GM23338 (cell line): ENCODE data around the gene BCAS3.

Source experiments
- CREB1 ChIP-seq: fragments of 250-450 bp; sonication (Bioruptor Pico); IDR thresholded peaks from 2 replicates; pipeline ENCODE4 v1.5.0; 2020; ENCODE audit warnings: low read depth, mild to moderate bottlenecking, moderate library complexity
- CTCF ChIP-seq, 2 experiments: fragments of 200-600 bp in 1 of 2; sonication (generic) in 1 of 2; conservative IDR thresholded peaks; 2 replicates each; pipeline versions ENCODE4 v1.5.1 to v1.6.1; 2016 to 2017; ENCODE audit warnings: antibody characterized with exemption in 2 of 2, low read depth in 2 of 2, mild to moderate bottlenecking in 2 of 2, moderate library complexity in 1 of 2
- ETS1 ChIP-seq: IDR thresholded peaks from 2 replicates; pipeline ENCODE4 v1.6.1; 2016; ENCODE audit warnings: antibody characterized with exemption
- EZH2 ChIP-seq: fragments of 200-600 bp; sonication (generic); IDR thresholded peaks from one replicate; pipeline ENCODE4 v1.8.0; 2017; ENCODE audit warnings: antibody characterized with exemption, mild to moderate bottlenecking, low read depth; ENCODE audit not compliant: unreplicated experiment
- EZH2phosphoT487 ChIP-seq: fragments of 200-600 bp; sonication (generic); IDR thresholded peaks from one replicate; pipeline ENCODE4 v1.8.1; 2018; ENCODE audit warnings: antibody characterized with exemption; ENCODE audit not compliant: unreplicated experiment
- JUNB ChIP-seq: IDR thresholded peaks from one replicate; pipeline ENCODE4 v1.6.1; 2016; ENCODE audit warnings: antibody characterized with exemption; ENCODE audit not compliant: unreplicated experiment
- NANOG ChIP-seq: IDR thresholded peaks from 2 replicates; pipeline ENCODE4 v1.6.1; 2016; ENCODE audit warnings: antibody characterized with exemption, borderline replicate concordance
- POLR2AphosphoS5 ChIP-seq: IDR thresholded peaks from 2 replicates; pipeline ENCODE4 v1.6.1; 2016; ENCODE audit warnings: antibody characterized with exemption, low read depth
- REST ChIP-seq: IDR thresholded peaks from one replicate; pipeline ENCODE4 v1.6.1; 2018; ENCODE audit warnings: antibody characterized with exemption; ENCODE audit not compliant: unreplicated experiment
- STAT1 ChIP-seq: IDR thresholded peaks from one replicate; pipeline ENCODE4 v1.6.1; 2016; ENCODE audit warnings: antibody characterized with exemption; ENCODE audit not compliant: unreplicated experiment
- ZNF331 ChIP-seq: fragments of 250-450 bp; sonication (Bioruptor Pico); IDR thresholded peaks from 2 replicates; pipeline ENCODE4 v1.5.0; 2020; ENCODE audit warnings: low read depth, mild to moderate bottlenecking, moderate library complexity

- TF ChIP-seq CTCF (conservative IDR thresholded peaks at IDR 0.05; ENCODE audit: low read depth in 2 of 2) (no peak), REST (no peak), EZH2 (peak; percentile 71), JUNB (no peak), POLR2AphosphoS5 (no peak), EZH2phosphoT487 (no peak), ETS1 (no peak), ZNF331 (no peak), CREB1 (CRISPR knock-in tag) (no peak), STAT1 (no peak), NANOG (no peak)
Measured at GRCh38 chr17:61402978-61403800, 725.5 kb downstream of the BCAS3 start.
